ENCODE data around the gene BNIP1. TPM values are rescaled to one million over a fixed set of nuclear protein-coding genes. Genes with fewer than 3 reads are reported as not detected.
"Not testable (repeated sequence)": the region's sequence is repeated elsewhere in the genome, so short reads cannot be mapped to it uniquely, and the experiment has no call there.

The BNIP1 gene
- total RNA-seq, 6 experiments from 2014 or later: 4.4 to 8.6 (median 4.8) TPM

- DNase-seq: no peak
- TF ChIP-seq CTCF (IDR thresholded peaks at IDR 0.05) (no peak), POLR2A (IDR thresholded peaks at IDR 0.05) (no peak)
- H3K27ac ChIP-seq: no peak overlapping the region
- H3K4me3 ChIP-seq: no peak overlapping the region
- no peaks in the 10 kb centered on the region for H3K4me1 ChIP-seq
- H3K9me3 ChIP-seq: no peaks in the 10 kb centered on the region
- ATAC-seq: no peak
- peaks cover 0 to 1% (median 0%) of the 10 kb centered on the region in 4 donors for H3K36me3 ChIP-seq
- intact Hi-C loops (cut with DNase I): no loop called here
- no peaks in the 10 kb centered on the region for H3K27me3 ChIP-seq
- 78% methylated on average over 1 of the region's 1 CpG for WGBS (ENCODE audit: insufficient coverage, low coverage, low lambda C conversion rate, missing lambda C conversion rate)
These were observed 40.9 kb upstream of the BNIP1 start for GRCh38 chr5:173103411-173103810.

- no peak overlapping the region for H3K27ac ChIP-seq
- no peaks in the 10 kb centered on the region for H3K27me3 ChIP-seq
- intact Hi-C loops (cut with DNase I): no loop called here
- H3K9me3 ChIP-seq: no peaks in the 10 kb centered on the region
- H3K4me3 ChIP-seq: no peak overlapping the region
- no peak for DNase-seq
- TF ChIP-seq CTCF (IDR thresholded peaks at IDR 0.05) (no peak), POLR2A (IDR thresholded peaks at IDR 0.05) (no peak)
- no peak for ATAC-seq
- H3K4me1 ChIP-seq: no peaks in the 10 kb centered on the region
- 56% methylated on average over 3 of the region's 3 CpGs for WGBS (ENCODE audit: insufficient coverage, low coverage, low lambda C conversion rate, missing lambda C conversion rate)
- peaks cover 0 to 53% (median 13%) of the 10 kb centered on the region in 4 donors for H3K36me3 ChIP-seq
These were observed 35.4 kb upstream of the BNIP1 start for GRCh38 chr5:173108914-173109313.

GRCh38 chr5:173114536-173114935 is 29.8 kb upstream of the BNIP1 start:
- peaks cover 0 to 50% (median 13%) of the 10 kb centered on the region in 4 donors for H3K36me3 ChIP-seq
- TF ChIP-seq CTCF (IDR thresholded peaks at IDR 0.05) (no peak), POLR2A (IDR thresholded peaks at IDR 0.05) (no peak)
- no peaks in the 10 kb centered on the region for H3K27me3 ChIP-seq
- H3K4me1 ChIP-seq: no peaks in the 10 kb centered on the region
- intact Hi-C loops (cut with DNase I): no loop called here
- no peak for ATAC-seq
- no peak overlapping the region for H3K27ac ChIP-seq
- 100% methylated on average over 1 of the region's 1 CpG for WGBS (ENCODE audit: insufficient coverage, low coverage, low lambda C conversion rate, missing lambda C conversion rate)
- DNase-seq: no peak
- no peaks in the 10 kb centered on the region for H3K9me3 ChIP-seq
- H3K4me3 ChIP-seq: no peak overlapping the region

GRCh38 chr5:173119719-173120118 is 24.6 kb upstream of the BNIP1 start:
- intact Hi-C loops (cut with DNase I): no loop called here
- Histone ChIP-seq H3K9me3 (no peaks in the 10 kb centered on the region), H3K36me3 (peaks cover 0 to 14% (median 1%) of the 10 kb centered on the region in 4 donors), H3K27me3 (no peaks in the 10 kb centered on the region), H3K27ac (no peak overlapping the region), H3K4me1 (peaks cover 0 to 8% (median 0%) of the 10 kb centered on the region in 4 donors), H3K4me3 (no peak overlapping the region)
- TF ChIP-seq CTCF (IDR thresholded peaks at IDR 0.05) (no peak), POLR2A (IDR thresholded peaks at IDR 0.05) (no peak)
- ATAC-seq (no peak), DNase-seq (no peak)
- 83% methylated on average over 1 of the region's 1 CpG for WGBS (ENCODE audit: insufficient coverage, low coverage, low lambda C conversion rate, missing lambda C conversion rate)

- WGBS (ENCODE audit: insufficient coverage, low coverage, low lambda C conversion rate, missing lambda C conversion rate): 47% methylated on average over 3 of the region's 3 CpGs
- peak; percentile 93 to 99 (median 98) for ATAC-seq
- TF ChIP-seq POLR2A (IDR thresholded peaks at IDR 0.05) (no peak), CTCF (IDR thresholded peaks at IDR 0.05) (no peak)
These were observed 20.9 kb upstream of the BNIP1 start for GRCh38 chr5:173123416-173123815.

GRCh38 chr5:173132166-173132565 is 12.2 kb upstream of the BNIP1 start:
- H3K36me3 ChIP-seq: peaks cover 0 to 49% (median 8%) of the 10 kb centered on the region in 4 donors
- ATAC-seq; DNase-seq; intact Hi-C loops (cut with DNase I); H3K27ac ChIP-seq; H3K4me3 ChIP-seq; H3K9me3 ChIP-seq; H3K27me3 ChIP-seq; H3K4me1 ChIP-seq: not testable (repeated sequence)
- whole genome bisulfite sequencing (ENCODE audit: insufficient coverage, low coverage, low lambda C conversion rate, missing lambda C conversion rate): 93% methylated on average over 2 of the region's 6 CpGs

More at GRCh38 chr5:173123416-173123815, 20.9 kb upstream of the BNIP1 start:
- Histone ChIP-seq H3K4me1 (peaks cover 0 to 8% (median 0%) of the 10 kb centered on the region in 4 donors), H3K9me3 (no peaks in the 10 kb centered on the region), H3K4me3 (no peak overlapping the region), H3K27ac (no peak overlapping the region), H3K36me3 (peaks cover 0 to 18% (median 0%) of the 10 kb centered on the region in 4 donors), H3K27me3 (no peaks in the 10 kb centered on the region)
- intact Hi-C loops (cut with DNase I): no loop called here
- DNase-seq: peak in 2 of 3 donors; percentile 26 to 70
